Left hindlimb (tissue), 1 donor: ENCODE measurements around the gene C1orf159.
"Not testable (repeated sequence)": the region's sequence is repeated elsewhere in the genome, so short reads cannot be mapped to it uniquely, and the experiment has no call there.

Source experiments
- DNase-seq: peaks from one replicate; pipeline ENCODE4 v3.0.0-alpha.2; 2018

The C1orf159 gene

DNA sequence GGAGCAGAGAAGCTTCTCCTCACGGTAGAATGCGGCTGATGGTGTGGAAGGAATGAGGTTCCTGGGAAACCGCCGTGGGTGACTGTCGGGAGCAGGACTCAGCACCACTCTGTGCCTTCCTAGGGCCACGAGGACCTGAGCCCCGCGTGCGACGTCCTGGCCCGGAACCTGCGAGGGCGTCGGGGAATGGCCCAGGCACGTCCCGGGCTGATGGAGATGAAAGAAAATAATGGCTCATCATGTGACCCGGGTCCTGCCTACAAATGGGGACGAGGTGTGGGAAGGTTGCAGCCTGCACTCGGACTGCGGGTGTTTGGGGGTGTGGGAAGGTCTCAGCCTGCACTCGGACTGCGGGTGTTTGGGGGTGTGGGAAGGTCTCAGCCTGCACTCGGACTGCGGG is 32.7 kb upstream of the C1orf159 start:
- no peak for DNase-seq

DNA sequence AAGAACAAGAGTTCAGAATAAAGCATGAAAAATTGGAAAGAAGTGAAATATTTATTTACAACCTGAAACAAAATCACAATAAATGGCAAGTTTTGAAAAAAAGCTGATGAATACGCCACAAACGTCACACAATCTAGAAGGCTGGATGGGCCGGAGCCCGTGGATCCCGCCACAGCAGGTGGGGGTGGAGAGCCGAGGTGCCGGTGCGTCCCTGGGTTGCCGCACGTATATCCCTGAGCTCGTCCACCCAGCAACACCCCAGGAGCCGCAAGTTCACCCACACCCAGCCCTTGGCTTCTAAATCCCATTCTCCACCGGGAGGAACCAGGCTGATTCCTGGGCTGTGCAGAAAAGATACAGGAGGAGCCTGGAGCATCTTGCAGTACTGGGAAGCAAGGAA is 32.2 kb upstream of the C1orf159 start:
- DNase-seq, result no peak

DNA sequence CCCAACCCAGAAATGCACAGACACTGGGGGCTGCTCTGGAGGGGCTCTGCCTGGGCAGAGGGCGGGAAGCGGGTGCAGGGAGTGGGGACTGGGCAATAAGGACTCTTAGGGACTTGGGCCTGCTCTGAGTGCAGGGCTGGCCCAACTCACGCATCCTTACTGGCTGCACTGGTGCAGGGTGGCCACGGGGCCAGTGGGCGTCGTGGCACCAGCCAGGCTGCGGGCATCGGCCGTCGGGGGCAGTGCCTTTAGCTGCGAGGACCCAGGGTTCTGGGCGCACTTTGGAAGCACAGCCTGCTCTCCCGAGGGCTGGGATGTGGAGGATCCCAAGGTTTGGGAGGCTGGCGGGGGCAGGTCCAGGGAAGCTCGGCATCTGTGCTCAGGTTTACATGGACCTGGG is 30.7 kb upstream of the C1orf159 start:
- DNase-seq, result no peak

DNA sequence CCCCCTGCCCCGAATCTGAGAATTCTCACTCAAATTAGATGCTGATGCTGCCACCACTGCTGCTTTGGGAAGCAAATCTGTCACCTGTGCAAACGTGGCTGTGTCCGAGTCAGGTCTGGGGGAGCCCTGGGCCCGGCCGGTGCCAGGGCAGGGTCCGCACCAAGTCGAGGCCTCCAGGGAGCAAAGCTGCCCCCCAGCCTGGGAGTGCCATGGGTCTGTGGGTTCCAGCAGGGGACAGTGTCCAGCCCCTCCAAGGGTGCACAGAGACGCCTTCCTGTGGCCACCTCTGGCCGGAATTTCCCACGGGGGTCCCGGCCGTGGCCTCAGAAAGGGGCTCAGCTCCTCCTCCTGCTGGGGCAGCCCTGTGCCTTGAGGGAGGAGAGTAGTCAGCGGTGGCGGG is 30.1 kb upstream of the C1orf159 start:
- no peak for DNase-seq

DNA sequence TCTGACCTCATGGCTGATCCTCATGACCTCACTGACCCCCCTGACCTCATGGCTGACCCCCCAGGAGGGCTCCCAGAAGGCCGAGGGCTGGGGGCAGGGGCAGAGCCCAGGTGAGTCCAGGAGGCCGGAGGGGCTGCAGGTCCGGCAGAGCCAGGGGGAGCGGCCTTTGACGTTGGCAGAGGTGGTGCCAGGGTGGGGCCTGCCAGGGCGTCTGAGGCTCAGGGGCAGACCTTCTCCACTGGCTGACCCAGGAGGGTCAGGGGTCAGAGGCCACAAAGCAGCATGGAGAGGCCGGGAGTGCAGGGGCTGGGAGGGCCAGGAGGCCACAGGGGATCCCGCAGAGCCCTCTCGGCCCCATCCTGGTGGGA is 29.6 kb upstream of the C1orf159 start:
- no peak for DNase-seq

DNA sequence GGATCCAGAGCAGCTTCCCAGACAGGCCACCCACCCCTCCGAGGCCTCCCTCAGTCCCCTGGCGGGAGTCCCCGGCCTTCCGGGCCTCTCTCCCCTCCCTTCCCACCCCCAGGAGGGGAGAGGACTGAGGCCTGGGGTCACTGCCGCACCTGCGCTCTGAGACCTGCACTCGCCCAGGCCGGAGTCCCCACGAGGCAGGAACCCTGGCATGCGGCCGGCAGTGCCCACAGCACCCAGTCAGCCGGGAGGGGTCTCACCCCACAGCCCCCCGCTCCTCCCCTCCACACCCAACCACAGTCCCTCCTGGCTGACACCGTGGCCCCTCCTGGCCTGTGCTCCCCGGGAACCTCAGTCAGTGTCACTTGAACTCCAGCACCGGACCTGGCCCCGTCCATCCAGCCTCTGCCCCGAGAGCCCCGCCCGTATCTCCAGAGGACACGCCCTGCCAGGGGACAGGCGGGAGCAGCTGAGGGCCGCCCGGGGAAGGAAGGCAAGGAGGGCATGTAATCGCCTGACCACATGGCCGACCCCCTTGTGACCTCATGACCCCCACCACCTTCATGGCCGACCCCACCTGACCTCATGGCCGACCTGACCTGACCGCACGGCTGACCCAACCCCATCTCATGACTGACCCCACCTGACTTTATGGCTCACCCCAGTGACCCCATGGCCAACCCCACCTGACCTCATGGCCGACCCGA is 29.1 kb upstream of the C1orf159 start:
- DNase-seq, result no peak

DNA sequence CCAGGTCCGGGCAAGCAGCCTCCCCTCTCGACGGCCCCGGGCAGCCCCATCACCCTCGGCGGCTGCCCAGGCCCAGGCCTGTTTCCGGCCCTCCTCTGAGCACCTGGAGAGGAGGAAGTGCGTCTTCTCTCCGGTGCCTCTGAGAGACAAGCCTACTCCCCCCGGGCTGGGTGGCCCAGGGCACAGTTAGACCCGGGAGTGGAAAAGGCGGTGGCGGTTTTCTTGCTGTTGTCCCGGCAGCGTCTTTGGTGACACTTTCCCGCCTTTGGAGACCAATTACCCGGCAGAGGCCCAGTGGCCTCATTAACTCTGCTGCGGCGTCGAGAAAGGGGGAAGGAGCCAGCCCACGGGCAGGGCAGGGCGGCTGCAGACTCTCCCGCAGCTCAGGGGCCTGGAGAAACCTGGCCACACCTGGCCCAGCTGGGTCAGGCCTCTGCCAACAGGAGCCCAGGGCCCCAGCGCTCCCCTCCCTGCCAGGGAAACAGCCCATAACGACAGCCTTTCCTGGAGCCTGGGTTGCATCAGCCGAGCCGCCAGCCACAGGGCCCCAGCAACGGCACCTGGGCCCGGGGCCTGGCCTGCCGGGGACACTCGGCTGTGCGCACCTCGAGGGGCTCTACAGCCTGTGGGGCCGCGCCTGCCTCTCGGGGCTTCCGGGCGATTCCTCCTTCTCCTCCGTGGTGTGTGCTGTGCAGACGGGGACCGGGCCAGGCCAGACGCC is 28.4 kb upstream of the C1orf159 start:
- no peak for DNase-seq

DNA sequence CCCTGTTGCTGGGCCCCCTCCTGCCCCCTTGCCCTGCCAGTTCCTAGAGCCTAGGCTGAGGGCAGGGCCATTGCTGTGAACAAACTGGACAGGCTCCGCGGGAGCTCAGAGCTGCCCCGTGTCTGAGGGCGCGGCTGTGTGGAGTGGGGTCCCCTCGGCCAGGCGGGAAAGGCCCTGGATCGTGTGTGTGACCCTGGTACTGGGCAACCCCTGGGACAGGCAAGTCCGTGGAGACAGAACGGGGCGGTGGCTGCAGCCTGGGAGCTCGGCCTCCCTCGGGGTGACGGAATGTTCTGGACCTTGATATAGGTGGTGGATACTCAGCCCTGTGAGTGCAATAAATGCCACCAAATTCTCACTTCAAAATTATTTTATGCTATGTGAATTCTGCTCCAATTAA is 27.7 kb upstream of the C1orf159 start:
- DNase-seq, result no peak

DNA sequence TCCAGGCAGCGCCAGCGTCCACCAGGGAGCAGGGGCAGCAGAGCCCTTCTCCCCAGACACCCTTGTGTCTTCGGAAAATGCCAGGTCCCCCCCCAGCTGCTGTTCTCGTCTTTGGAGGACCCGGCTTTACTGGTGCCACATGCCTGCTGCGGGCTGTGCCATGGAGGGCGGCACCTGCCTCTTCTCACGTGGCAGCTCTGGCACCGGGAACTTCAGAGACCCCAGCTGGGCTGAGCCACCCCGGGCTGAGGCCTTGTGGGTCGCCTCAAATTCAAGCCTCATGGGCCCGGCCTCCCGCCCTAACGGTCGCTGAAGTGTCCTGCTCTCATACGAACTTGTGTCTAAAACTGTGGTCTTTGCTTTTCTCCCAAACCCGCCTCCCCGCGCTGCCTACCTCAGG is 27.0 kb upstream of the C1orf159 start:
- DNase-seq, result no peak

DNA sequence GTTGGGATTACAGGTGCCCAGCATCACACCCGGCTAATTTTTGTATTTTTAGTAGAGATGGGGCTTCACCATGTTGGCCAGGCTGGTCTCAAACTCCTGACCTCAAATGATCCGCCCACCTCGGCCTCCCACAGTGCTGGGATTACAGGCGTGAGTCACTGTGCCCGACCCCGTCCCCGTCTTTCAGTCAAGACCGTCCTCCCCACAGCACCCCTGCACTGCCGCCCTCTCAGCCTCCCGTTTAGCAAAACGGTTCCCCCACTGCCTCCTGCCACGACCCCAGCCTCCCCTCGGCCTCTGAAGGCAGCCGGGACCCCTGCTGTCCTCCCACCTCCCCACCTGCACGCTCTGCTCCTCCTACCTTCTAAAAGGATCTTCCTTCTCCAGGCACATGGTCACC is 26.5 kb upstream of the C1orf159 start:
- not testable (repeated sequence) for DNase-seq

DNA sequence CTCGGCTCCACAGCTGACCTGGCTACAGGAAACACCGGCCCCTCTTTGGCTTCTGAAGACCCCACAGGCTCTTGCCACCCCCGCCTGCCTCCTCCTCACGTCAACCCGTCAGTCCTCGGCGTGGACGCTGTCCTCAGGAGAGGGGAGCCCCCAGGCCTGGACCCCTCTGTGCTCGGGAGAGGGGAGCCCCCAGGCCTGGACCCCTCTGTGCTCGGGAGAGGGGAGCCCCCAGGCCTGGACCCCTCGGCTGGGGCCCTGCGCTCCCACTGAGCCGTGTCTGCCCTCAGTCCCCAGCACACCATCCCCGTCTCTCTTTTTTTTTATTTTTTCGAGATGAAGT is 26.0 kb upstream of the C1orf159 start:
- no peak for DNase-seq

DNA sequence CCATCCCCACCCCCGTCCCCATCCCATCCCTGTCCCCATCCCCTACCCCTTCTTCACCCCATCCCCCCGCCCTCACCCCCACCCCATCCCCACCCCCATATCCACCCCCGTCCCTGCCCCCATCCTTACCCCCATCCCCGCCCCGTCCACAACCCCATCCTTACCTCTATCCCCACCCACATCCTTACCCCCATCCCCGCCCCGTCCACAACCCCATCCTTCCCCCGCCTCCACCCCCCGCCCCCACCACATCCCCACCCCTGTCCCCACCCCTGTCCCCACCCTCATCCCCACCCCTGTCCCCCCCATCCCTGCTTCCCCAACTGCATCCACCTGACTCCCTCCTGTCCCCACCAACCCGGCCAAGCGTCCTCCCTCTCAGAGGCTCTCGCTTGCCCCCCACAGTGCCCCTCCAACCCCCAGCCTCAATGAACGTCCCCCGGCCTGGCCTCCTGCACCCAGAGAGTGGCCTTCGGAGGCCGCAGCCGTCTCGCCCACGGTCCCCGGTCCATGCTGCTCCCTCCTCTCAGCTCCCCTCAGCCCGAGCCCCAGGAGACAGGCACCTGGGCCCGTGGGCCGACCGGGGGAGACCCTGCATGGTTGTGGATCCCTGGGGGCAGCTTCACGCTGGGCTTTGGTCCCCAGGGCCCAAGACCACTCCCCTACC is 25.5 kb upstream of the C1orf159 start:
- no peak for DNase-seq

DNA sequence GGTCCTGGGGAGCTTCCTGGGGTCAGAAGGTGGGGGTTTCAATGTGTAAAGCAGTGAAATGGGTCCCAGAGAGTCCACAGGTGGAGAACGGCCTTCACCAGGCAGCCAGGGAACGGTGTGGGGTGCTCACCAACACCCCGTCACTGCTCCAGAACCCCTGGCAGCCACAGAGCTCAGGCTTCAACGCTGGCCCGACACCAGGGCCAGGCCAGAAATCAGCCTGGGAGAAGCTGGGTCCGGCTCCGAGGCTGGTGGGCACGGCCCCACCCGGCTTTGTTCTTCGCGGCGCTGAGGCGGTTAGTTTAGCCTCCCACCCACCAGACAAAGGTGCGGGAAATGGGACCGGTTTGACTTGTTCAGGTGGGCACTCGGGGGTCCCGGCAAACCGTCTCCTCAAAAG is 24.8 kb upstream of the C1orf159 start:
- DNase-seq, result no peak

DNA sequence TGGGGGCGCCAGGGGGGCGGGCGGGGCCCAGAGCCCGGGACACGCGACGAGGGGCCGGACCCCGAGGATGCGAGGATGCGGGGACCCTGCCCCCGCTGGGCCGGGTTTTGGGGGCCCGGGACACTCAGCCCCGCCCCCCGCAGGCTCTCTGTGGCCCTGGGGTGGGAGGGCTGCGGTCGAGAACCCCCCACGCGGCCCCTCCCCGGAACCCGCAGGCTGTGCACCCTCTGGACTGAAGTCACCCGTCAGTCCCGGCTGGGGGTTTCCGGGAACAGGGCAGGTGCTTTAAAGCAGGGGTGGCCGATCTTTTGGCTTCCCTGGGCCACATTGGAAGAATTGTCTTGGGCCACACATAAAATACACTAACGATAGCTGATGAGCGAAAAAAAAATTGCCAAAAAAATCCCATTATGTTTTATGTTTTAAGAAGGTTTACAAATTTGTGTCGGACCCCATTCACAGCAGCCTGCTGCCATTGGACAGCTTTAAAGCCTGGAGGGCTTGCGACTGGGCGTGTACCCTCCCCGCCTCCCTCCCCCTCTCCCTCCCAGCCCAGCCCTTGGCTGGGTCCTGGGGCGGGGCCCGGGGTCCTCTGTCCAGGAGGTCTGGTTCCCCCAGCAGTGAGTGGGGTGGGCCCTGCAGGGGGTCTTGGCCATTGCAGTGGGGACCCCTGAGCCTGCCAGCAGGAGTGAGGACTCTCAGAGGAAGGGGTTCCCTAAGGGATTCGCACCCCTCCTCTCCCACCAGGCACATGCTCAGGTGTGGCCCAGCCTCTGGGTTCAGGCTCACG is 21.6 kb upstream of the C1orf159 start:
- DNase-seq, result no peak

DNA sequence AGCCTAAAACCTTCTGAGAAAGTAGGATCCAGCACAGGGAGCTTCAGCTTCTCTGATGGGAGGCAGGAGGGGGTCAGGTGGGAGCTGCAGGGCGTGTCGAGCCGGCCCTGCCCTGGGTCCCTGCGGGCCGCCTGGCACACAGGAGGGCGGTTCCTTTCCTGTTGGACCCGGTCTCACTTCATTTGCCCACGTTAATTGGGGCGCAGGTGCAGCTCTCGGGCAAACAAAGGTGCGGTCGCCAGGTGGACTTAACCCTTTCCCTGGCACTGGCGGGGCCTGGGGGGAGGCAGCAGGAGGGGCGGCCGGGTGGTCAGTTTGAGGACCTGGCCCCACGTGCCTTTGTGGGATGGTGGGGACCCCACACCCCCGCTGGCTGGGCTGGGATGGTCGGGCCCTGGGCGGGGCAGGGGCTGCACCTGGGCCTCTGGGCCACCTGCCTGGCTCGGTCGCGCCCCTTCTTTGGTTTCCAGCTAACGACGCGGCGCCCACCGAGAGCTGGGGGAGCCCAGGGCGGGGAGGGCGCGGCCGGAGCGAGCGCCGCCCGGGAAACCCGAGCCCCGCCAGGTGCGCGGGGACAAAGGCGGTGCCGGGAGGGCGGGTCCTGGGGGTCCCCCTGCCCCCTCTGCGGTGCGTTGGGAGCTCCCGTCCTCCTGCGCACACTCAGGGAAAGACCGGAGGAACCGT is 20.8 kb upstream of the C1orf159 start:
- DNase-seq, result no peak

DNA sequence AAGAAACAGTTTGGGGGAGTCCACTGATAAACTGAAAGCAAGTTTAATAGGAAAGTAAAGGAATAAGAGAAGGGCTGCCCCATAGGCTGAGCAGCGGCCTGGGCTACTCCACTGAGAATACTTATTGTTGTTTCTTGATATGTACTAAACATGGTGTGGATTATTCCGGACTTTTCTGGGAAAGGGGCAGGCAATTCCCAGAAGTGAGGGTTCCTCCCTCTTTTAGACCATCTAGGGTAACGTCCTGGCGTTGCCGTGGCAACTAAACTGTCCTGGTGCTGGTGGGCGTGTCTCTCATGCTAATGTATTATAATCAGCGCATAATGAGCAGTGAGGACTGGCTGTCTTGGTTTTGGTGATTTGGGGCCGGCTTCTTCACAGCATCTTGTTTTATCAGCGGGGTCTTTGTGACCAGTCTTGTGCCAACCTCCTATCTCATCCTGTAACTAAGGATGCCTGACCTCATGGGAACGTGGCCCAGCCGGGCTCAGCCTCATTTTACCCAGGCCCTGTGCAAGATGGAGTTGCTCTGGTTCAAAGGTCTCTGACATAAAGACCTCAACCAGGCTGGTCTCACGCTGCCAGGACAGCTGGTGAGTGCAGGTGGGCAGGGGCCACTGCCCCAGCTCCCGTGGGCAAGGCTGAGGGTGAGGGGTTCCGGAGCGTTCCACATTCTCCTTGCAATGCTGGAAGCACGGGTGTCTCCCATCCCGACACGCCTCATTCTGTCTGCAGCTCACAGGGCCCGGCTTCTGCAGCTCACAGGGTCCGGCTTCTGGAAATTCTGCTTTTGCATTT is 19.6 kb upstream of the C1orf159 start:
- no peak for DNase-seq

DNA sequence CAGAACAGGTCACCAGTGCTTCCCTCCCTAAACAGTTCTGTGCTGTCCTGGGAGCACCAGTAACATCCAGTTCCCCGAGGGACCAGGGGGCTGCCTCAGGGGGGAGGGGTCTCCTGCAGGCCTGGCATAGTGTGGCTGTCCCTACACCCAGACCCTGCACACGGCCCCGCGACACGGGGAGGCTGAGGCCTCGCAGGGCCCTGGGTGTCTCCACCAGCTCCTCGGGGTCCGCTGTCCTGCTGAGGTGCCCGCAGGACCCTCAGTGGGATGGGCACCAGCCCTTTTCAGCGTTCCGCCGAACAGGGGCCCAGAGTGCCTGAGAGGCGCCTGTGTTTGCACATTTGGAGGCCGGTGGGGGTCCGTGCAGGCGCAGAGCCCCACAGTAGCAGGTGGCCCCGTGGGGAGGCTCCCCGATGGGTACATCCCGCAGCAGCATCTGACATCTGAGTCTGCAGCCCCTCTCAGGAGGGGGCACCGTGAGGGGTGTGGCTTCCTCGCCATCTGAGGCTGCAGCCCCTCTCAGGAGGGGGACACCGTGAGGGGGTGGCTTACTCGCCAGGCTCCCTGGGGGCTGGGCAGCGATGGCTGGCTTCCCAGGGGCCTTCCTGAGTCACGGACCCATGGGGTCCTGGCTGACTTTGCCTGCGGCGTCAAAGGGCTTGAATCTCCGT is 18.5 kb upstream of the C1orf159 start:
- no peak for DNase-seq

DNA sequence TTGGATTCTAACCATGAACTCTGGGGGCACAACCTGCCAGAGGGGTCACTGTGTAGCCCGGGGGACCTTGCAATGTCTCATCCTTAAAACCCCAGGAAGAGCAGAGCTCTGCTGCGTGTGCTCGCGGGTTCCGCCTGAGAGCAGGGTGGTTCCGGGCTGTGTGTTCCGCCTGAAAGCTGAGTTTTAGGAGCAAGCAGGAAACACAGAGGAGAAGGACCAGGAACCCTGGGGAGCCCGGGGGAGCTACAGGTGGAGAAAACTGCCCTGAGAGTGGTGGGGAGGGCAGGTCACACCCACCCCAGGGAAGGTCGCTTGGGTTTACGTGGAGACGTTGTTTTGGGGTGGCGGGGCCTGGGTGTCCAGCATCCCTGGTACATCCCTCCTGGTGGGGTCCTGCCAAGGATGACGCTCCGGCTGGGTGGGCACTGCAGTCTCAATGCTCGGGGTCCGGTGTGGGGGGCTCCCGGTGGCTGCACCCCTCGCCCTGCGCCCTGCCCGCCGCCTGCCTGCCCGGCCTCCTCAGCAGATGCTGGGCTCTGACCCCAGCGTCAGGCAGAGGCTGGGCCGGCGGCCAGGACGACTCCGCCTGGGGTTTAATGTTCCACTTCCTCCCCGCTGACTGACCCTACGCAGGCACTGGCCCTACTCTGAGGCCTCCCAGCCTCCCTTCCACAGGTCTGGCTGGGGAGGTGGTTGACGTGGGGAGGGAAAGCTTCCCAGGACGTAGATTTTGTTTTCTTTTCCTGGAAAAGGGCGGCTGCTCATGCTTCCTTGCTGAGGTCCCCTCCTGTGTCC is 17.3 kb upstream of the C1orf159 start:
- DNase-seq, result peak; percentile 82

DNA sequence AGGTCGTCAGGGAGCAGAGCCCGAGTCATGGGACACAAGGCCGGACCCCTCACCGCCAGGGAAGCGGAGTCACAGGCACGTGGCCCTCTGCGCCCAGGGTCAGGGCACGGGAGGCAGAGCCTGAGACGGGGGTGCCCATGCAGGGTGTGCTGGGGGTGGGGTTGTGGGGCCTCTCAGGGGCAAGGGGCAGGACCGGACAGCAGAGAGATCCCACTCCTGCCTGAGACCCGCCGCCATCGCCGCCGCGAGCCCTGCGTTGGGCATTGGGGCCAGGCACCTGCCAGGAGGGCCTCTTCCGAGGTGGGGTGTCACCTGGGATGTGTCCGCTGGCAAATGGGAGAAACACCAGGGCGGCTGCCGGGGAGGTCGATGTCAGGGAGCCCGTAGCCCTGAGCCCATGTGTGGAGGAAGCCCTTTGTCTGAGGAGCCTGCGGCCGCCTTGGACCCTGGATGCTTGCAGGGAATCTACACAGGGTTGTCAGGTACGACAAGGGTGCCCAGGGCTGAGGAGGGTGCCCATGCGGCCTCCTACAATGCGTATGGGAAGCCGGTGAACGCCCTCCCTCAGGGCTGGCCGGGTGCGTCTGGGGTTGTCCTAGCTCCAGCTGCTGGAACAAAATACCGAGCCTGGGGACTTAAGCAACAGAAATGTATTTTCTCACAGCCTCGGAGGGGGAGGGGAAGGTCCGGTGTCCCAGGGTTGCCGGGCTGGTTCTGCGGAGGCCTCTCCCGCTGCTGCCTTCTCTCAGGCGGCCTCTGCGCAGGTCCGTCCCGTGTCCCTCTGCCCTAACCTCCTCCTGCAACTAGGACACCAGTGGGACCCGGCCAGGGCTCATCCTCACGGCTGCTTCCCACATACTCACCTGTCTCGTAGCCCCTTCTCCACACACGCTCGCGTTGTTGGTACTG is 16.4 kb upstream of the C1orf159 start:
- no peak for DNase-seq
